Ramos (cell line): Measurements from ENCODE around the gene PSD4.
"Not testable (repeated sequence)": the region's sequence is repeated elsewhere in the genome, so short reads cannot be mapped to it uniquely, and the experiment has no call there.

Experiments
- in situ Hi-C: fragments of 300-500 bp; cut with MboI; formaldehyde crosslinking; loops from one replicate; pipeline ENCODE4 v1.14.3; 2022; ENCODE audit warnings: low sequenced_read_pairs; ENCODE audit not compliant: unreplicated experiment

The PSD4 gene

DNA sequence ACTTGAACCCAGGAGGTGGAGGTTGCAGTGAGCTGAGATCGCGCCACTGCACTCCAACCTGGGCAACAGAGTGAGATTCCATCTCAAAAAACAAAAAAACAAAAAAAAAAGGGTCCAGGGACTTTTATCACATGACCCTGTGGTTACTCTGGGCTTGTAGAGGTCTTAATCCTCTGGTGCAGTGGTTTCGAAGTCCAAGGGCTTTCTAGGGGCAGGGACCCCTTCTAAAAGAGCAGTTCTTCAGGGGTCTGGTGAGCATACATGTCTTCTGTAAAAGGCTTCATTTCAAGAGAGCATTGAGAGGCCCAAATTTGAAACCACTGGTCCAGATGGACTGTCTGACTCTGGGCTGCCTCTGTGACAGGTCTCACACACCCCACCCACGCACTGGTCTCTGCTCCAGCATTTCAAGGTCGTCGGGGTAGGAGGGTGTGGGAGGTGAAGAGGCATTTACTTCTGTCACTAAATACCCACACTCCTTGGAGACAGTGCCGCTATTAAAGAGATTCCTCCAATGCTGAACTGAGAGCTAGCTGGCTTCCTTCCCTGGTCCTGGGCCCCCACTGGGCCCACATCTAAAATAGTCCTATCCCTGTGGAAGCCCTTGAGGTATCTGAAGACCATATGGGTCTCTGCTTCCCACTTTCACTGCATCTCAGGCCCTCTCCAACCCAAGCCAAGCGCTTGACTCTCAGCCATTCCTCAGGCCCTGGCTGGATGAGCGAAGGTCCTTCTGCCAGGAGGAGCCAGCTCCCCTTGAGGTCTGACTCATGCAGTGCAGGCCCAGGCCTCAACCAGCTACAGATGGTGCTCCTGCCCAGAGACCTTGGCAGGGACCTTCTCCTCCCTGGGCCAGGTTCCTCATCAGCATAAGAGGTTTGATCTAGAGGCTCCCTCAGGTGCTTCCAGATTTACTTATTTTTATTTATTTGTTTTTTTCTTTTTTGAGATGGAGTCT, 60.1 kb downstream of the PSD4 start:
- in situ Hi-C loops = no loop called here

DNA sequence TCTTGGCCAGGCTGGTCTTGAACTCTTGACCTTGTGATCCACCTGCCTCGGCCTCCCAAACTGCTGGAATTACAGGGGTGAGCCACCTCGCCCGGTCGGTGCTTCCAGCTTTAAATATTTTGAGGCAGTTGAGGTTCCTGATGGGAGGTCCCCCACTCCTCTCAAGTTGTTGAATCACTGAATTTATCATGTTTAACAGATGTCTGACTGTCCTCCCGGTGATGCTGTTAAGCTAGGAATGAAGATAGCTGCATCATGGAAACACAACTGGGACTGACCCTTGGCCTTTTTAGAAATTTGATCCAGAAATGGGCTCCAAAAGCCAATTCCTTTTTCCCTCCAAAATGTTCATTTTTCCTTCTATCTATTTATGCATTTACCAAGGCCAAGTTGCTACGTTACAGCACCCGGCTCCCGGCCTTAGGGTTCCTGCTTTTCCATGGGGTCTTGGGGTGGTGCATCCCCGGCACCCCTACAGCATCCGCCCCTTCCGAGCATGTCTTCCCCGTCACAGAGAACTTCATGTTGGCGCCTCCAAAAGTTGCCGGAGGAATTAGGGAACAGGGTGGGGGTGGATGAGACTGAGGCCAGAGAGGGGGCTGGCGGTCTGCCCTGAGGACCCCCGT, 61.1 kb downstream of the PSD4 start:
- in situ Hi-C loops = no loop called here

DNA sequence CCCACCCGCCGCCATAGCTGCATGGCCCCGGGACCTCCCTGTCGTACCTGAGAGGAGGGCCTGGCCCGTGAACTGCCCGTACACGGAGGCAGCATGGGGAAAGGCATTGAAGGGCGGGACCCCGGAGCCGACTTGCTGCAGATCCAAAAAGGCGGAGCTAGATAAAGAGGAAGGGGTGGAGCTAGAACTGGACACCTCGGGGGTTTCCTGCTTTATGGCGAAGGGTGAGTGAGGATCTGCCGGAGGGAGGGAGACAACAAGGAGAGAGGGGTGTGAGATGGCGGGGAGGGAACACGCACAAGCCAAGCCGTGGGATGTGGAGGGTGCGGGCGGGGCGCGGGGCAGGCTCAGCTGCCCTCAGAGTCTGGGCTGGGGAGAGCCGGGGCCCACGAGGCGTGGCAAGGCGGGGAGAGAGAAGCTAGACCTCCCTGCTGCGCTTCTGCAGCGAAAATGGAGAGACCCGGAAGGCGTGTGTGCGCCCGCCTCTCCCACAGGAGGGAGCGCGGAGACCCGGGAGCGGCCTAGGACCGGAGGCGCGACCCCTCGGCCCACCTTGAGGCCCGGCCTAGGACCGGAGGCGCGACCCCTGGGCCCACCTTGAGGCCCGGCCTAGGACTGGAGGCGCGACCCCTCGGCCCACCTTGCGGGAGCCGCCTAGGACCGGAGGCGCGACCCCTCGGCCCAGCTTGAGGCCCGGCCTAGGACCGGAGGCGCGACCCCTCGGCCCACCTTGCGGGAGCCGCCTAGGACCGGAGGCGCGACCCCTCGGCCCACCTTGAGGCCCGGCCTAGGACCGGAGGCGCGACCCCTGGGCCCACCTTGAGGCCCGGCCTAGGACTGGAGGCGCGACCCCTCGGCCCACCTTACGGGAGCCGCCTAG, 61.8 kb downstream of the PSD4 start:
- in situ Hi-C loops = not testable (repeated sequence)

DNA sequence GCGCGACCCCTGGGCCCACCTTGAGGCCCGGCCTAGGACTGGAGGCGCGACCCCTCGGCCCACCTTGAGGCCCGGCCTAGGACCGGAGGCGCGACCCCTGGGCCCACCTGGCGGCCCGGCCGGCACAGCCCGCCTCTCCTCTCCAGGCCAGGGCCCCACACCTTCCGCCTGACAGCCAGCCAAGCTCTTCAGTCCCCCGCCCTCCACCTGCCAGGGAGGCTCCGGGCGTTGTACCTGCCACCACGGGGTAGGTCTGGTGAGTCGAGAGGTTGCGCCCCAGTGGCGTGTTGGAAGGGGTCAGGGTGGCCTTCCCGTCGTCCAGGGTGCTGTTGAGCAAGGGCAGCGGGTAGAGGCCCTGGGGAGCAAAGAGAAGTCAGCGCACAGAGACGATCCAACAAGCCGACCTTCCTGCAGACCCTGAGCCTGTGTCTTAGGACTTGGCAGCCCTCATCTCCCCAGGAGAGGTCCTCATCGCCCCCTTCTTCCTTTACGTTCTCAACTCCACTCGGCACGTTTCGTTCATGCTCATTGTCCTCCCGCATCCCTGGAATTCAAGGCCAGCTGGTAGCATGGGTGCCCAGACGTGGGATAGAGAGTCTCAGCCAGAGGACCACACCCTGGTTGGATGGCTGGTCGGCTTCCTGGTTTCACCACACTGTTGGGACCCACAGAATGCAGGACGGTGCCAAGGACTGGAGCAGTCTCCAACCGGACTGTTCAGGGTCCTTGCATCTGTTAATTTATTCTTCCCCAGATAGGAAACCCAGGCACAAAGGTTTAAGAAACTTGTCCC, 62.8 kb downstream of the PSD4 start:
- in situ Hi-C loops = no loop called here

DNA sequence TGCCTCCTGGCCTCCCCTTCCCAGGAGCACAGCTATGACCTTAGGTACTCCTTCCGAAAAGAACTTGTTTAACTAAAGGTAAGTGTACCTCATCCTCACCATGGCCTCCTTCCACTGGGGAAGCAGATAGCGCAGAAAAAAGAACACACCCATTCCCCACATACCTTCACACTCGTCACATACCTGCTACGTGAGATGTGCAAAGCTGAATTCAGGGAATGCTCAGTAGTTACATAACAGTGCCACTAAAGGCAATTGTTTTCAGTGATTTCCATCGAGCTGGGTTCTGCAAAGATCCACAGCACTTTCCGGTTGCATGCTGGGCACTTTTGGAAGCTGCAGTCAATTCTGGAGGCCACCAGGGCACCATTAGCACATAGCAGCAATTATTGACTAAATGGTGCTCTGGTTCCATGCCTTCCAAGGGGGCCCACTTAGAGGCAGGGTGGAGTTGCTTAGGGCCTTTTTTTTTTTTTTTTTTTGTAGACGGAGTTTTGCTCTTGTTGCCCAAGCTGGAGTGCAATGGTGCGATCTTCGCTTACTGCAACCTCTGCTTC, 63.9 kb downstream of the PSD4 start:
- in situ Hi-C loops = no loop called here

DNA sequence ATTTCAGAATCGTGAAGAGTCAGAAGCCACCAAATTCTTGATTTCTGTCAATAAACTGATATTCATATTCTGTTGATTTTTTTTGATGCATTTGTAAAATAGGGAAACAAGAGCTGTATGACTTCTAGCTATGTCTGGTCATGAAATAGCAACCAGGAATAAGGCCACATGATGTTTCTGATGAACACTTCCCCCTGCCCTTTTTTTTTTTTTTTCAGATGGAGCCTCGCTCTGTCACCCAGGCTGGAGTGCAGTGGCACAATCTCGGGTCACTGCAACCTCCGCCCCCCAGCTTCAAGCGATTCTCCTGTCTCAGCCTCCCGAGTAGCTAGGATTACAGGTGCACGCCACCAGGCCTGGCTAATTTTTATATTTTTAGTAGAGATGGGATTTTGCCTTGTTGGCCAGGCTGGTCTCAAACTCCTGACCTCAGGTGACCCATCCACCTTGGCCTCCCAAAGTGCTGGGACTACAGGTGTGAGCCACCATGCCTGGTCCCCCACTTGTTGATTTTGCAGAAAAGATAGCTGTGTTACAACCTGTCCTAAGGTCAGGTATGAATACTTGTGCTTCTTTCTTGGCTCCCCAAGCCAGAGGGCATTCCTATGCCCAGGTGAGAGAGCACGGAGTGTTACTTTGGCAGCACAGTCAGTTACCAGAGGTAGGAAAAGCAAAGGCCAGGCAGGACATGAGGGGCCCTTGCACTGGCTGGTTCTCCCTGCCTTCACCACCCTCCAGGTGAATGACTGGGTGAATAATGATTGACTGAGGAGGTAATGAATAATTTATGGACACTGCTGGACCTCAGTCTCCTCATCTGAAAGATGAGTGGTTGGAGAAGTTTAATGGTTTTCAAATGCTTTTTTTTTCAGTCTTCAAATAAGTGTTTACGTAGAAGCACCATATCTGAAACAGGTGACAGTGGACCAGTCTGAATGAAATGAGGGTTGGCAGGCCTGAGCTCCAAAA, 65.4 kb downstream of the PSD4 start:
- in situ Hi-C loops = no loop called here

DNA sequence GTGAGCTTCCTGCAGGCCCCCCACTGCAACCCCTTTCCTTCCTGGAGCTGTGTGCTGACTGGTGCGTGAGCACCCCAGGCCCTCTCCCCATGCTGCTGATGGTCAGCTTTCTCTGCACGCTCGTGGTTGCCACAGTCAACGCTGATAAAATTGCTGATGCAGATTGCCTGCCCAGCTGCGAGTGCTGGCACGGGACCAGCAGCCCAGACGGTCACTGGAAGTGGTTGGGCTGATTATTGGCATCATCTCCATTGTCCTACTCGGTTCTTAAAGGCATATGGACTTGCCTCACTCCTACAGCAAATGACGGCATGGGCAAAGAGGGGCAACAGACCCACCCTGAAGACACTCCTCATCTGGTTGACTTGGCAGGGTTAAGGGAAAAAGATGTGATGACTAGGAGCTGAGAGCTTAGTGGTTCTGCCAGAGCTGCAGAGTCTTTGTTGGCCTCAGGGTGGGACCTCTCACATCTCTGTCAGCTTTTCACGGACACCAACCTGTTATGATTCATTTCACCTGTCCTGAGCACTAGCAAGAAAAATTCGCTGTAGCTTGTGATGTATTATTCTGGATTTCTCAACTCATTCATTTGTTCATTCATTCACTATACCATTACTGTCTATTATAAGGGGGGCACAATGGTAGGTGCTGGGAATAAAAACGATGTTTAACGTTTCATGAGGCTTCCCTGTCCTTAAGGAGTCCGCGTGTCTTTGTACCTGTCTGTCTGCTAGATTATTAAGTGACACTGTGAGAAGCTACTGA, 66.6 kb downstream of the PSD4 start:
- in situ Hi-C loops = no loop called here

DNA sequence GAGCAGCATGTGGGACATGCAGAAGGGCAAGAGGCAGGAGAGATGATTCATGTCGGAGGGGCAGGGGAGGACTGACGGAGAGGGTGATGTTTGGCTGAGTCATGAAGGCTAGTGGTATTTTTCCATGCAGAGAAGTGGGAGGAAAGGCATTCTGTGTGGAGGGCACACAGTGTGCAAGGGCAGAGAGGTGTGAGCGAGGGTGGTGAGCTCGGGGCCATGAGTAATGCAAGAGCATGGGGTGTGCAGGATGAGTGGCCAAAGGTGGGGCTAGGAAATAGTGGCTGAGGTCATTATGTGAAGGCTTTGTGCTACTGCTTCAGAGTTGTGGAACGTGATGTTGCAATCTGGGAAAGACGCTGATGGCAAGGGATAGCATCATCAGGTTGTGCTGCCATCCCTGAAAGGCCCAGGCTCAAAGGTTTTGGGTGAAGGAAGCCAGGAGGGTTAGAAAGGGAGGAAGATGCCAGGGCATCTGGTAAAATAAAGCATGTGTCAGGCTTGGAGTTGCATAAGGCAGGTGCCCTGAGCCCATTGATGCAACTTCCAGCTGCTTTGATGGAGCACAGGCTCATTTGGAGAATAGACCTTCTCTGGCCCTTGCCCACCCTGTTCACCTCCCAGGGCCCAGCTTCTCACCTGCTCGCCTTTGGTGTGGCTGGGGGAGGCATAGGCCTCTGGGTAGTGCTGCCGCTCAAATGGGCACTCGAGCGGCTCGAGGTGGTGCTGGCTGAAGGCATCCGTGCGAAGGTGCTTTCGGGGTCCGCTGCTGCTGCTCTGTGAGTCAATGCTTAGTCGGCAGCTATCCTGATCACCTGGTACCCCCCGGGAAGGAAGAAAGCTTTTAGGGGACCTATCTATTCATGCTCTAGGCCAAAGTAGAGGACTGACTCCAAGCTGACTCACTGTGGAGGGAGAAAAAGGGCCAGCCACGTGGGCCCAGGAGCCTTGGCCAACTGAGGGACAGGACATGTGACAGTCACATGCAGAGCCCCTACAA, 67.4 kb downstream of the PSD4 start:
- in situ Hi-C loops = no loop called here

DNA sequence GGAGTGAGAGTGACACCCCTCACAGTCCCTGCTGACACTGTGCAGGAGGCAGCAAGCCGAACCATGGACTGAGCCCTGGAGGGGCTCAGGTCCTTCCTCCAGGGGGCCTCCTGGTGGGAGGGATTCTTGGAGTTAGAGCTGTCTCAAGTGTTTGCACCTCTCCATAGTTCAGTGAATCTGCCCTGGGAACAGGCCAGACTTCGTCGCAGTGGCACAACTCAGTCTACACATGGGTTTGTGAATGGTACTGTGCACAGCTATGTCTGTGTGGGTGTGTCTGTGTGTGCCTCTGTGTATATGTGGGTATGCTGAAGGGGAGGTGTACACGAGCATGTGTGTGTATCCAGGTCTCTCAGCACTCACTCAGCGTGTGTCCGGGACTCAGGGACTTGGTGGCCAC, 68.6 kb downstream of the PSD4 start:
- in situ Hi-C loops = no loop called here

DNA sequence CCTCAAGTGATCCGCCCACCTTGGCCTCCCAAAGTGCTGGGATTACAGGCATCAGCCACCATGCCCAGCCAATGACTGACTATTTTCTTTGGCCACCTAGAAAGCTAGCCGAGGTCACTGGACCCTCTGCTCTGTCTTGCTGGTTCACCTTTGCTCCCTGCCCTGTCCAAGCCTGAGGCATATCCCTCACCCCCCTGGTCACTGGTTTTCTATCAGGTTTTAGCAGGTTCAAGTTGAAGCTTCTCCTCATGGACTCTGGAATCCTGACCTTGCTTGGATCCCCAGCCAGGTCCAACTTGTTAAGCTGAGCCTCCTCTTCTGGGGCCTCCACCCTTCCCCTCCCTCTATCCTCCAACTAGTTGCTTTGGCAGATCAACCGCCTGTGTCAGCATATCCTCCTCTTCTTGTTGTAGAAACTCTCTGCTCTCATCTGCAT, 71.5 kb downstream of the PSD4 start:
- in situ Hi-C loops = no loop called here

DNA sequence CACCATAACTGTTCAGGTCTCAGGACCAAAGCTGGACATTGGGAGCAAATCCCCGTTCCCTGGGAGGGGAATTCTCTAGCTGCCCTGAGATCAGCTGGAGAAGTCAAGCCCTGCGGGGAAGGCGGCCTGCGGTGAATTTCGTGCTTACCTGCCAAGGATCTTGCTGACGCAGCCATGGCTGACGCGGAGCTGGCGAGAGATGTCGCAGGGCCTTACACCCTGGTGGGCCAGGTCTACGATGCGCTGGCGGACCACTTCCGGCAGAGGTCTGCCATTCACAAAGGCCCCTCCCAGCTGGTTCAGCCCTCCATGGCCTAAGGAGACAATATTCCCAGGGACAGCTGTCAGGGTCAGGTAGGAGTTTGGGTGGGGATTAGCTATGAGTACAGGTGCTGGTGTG, 72.8 kb downstream of the PSD4 start:
- in situ Hi-C loops = no loop called here

DNA sequence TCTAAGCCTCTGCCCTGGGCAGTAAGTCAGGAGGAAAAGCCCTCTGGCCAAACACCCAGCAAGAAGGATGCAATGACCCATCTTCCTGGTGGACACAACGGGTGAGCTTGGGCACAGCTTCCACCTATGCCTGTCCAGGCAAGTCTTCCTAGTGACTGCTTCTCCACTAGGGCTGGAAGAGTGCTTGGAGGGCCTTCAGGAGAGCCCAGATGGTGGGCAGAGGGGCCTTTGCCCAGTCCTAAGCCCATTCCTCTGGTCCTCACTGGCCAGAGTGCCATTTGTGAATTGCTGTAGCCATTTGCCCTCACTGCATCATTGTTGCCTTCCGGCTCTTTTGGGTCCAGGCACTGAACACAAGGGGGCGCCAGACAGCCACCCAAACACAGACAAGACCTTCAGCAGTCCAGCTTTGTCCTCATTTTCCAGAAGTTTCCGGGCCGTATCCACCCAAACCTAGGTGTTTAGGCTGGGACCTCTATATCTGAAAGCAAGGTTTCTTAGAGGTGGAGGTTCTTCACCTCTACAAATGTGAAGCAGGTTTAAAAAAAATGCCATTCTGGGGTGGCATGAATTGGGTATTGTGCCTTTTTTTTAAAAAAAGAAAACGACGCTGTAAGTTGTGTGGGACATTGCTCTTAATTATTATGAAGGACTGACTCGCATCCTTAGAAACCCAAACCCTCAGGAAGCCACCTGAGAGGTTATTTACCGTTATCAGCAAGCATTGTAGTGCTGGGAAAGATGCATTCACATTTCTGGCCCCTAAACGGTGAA, 75.4 kb downstream of the PSD4 start:
- in situ Hi-C loops = no loop called here

DNA sequence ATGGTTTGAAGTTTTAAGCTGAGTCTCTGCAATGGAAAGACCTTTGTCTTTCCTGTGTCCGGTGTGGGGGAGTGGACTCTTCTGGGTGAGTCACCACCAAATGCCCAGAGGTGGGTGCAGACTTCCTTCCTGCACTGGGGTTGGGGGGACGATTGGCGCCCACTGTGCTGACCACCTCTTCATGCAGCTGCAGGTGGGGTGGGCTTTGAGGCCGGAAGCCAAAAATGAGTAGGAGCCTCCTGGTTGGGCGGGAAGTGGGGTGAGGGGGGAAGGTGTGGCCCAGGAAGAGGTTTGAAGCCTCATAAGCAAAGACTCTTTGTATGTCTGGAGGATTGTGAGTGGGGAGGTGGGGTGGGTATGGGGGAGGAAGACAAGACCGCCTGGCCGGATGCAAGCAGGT, 77.3 kb downstream of the PSD4 start:
- in situ Hi-C loops = no loop called here

DNA sequence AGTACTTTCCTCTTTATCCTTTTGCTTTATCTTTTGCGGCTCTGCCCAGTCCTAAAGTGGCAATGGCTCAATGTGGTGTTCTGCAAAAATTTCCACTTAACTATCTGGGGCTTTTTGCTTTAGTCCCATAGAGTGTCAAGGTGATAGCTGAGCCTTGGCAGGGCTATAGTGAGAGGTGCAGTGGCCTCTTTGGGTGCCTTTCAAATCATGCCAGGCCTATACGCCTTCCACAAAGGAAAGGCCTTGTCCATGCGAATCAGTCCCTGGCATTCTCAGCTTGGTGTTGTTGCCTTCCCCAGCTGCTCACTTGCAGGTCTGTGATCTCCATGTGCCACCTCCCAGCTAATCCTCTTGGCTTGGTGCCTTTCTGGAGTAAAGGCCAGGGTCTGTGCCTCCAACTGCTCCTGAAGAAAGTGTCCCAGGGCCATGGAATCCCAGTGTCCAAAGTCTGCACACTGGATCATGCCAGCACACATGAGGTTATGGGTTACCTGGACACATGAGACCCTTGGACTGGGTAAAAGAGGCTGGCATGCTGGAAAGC, 78.3 kb downstream of the PSD4 start:
- in situ Hi-C loops = no loop called here

DNA sequence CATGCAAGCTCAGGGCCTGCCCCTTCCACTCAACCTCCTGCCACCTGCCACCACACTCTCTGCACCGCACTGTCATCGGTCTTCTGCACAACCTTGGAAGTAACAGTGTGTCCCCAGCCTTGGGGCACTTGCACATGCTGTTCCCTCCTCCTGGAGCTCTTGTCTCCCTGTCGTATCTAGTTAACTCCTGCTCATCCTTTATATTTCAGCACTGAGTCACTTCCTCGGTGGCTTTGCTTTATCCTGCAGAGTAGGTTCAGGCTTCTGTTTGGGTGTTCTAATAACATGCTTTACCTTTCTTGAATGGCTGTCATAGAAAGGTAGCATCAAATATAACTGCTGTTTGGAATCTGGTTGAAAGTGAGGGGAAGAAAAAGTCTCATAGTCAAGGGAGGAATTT, 79.7 kb downstream of the PSD4 start:
- in situ Hi-C loops = no loop called here
